ENCODE results near the gene CTCF. TPM values are rescaled to one million over a fixed set of nuclear protein-coding genes. Genes with fewer than 3 reads are reported as not detected.

Gene CTCF
- total RNA-seq, 1 donor from 2014 or later: 36.0 TPM

DNA sequence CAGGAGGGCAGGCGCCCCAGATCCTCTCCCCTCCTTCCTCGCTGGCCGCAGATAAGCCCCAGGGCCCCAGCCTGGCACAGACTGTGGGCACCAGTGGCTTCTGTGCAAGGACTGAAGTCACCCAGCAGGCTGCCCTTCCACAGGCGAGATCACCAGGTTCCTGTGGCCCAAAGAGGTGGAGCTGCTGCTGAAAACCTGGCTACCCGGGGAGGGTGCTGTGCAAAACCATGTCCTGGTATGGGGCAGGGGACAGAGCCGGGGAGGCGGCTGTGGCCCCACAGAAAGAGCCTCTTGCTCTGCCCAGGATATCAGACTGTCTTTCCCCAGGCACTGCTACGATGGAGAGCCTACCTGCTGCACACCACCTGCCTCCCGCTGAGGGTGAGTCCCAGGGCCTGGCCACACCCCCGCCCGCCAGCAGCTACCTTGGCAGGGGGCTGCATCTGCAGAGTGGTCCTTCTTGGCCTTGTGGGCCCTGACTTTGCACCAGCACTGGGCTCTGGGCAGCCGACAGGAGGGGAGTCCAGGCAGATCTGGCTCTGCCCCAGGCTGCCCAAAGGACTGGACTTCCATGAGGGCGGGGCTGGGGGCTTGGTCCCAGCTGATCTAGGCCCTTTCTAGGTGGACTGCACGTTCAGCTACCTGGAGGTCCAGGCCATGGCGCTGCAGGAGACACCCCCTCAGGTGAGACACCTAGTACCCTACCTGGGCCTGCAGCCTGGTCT lies 83.2 kb downstream of the CTCF start:
- Histone ChIP-seq H3K9me3 (no peaks in the 10 kb centered on the region), H3K27me3 (peaks cover 26% of the 10 kb centered on the region), H3K4me1 (peaks cover 7% of the 10 kb centered on the region), H3K36me3 (no peaks in the 10 kb centered on the region), H3K27ac (peak overlapping the region; percentile 58), H3K4me3 (peak overlapping the region; percentile 42)
- ATAC-seq: no peak
- TF ChIP-seq, protein P1, sequence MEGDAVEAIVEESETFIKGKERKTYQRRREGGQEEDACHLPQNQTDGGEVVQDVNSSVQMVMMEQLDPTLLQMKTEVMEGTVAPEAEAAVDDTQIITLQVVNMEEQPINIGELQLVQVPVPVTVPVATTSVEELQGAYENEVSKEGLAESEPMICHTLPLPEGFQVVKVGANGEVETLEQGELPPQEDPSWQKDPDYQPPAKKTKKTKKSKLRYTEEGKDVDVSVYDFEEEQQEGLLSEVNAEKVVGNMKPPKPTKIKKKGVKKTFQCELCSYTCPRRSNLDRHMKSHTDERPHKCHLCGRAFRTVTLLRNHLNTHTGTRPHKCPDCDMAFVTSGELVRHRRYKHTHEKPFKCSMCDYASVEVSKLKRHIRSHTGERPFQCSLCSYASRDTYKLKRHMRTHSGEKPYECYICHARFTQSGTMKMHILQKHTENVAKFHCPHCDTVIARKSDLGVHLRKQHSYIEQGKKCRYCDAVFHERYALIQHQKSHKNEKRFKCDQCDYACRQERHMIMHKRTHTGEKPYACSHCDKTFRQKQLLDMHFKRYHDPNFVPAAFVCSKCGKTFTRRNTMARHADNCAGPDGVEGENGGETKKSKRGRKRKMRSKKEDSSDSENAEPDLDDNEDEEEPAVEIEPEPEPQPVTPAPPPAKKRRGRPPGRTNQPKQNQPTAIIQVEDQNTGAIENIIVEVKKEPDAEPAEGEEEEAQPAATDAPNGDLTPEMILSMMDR (IDR thresholded peaks at IDR 0.05): no peak
- intact Hi-C loops (cut with DNase I): no loop called here
- no peak for DNase-seq

DNA sequence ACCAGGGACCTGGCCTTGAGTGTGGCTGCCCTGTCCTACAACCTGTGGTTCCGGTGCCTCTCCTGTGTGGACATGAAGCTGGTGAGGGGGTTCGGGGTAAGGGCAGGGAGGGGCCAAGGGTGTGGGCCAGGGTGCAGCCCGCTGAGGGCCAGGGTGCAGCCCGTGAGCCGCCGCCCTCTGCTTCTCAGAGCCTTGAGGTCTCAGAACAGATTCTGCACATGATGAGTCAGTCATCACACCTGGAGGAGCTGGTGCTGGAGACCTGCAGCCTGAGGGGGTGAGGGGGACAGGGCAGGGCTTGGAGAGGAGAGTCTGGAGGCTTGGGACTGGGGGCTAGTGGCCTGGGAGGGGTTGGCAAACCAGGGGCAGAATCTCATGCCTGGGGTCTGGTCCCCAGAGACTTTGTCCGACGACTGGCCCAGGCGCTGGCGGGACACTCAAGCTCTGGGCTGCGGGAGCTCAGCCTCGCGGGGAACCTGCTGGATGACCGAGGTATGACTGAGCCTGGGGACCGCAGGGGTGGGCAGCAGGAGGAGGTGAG lies 84.9 kb downstream of the CTCF start:
- no peaks in the 10 kb centered on the region for H3K36me3 ChIP-seq
- peaks cover 5% of the 10 kb centered on the region for H3K4me1 ChIP-seq
- TF ChIP-seq, protein P1 (IDR thresholded peaks at IDR 0.05): no peak
- ATAC-seq (no peak), DNase-seq (no peak)
- intact Hi-C loops (cut with DNase I): no loop called here
- H3K4me3 ChIP-seq: no peak overlapping the region
- H3K9me3 ChIP-seq: no peaks in the 10 kb centered on the region
- H3K27me3 ChIP-seq: peaks cover 33% of the 10 kb centered on the region
- no peak overlapping the region for H3K27ac ChIP-seq

DNA sequence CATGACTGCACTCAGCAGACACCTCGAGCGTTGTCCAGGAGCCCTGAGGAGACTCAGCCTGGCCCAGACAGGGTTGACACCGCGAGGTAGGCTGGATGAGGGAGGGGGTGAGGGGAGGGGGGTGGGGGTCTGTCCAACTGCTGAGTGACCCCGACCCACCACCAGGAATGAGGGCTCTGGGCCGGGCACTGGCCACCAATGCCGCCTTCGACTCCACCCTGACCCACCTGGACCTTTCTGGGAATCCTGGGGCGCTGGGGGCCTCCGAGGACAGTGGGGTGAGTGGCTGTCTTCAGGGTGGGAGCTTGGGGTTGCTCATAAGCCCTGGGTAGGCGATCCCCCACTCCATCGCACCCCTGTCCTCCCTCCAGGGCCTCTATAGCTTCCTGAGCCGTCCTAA lies 85.4 kb downstream of the CTCF start:
- H3K4me1 ChIP-seq: peaks cover 4% of the 10 kb centered on the region
- DNase-seq (no peak), ATAC-seq (no peak)
- H3K27me3 ChIP-seq: peaks cover 33% of the 10 kb centered on the region
- no peak overlapping the region for H3K4me3 ChIP-seq
- H3K27ac ChIP-seq: no peak overlapping the region
- no peaks in the 10 kb centered on the region for H3K9me3 ChIP-seq
- intact Hi-C loops (cut with DNase I): no loop called here
- TF ChIP-seq, protein P1 (IDR thresholded peaks at IDR 0.05): no peak
- no peaks in the 10 kb centered on the region for H3K36me3 ChIP-seq

DNA sequence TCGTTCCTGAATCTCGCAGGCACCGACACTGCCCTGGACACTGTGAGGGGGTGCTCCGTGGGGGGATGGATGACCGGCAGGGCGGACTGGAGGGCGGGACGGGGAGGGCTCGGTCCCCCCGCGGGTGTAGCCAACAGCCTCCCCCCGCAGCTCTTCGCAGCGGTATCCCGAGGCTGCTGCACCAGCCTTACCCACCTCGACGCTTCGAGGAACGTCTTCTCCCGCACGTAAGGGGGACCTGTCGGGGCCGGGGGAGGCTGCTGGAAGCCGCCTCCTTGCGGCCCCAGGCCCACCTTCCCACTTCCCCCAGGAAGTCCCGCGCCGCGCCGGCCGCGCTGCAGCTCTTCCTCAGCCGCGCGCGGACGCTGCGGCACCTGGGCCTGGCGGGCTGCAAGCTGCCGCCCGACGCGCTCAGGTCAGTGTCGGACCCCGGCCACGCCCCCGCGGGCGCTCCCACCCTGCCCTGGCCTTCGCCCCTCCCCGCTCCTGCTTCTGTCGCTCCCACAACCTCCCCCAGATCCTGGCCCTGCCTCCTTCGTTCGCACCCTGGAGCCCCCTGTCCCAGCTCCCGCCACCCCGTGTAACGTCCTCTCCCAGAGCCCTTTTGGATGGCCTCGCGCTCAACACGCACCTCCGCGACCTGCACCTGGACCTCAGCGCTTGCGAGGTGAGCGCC lies 85.9 kb downstream of the CTCF start:
- Histone ChIP-seq H3K27me3 (peaks cover 35% of the 10 kb centered on the region), H3K4me3 (no peak overlapping the region), H3K27ac (no peak overlapping the region), H3K36me3 (no peaks in the 10 kb centered on the region), H3K4me1 (peaks cover 5% of the 10 kb centered on the region), H3K9me3 (no peaks in the 10 kb centered on the region)
- no peak for ATAC-seq
- intact Hi-C loops (cut with DNase I): no loop called here
- no peak for DNase-seq
- TF ChIP-seq, protein P1 (IDR thresholded peaks at IDR 0.05): no peak

DNA sequence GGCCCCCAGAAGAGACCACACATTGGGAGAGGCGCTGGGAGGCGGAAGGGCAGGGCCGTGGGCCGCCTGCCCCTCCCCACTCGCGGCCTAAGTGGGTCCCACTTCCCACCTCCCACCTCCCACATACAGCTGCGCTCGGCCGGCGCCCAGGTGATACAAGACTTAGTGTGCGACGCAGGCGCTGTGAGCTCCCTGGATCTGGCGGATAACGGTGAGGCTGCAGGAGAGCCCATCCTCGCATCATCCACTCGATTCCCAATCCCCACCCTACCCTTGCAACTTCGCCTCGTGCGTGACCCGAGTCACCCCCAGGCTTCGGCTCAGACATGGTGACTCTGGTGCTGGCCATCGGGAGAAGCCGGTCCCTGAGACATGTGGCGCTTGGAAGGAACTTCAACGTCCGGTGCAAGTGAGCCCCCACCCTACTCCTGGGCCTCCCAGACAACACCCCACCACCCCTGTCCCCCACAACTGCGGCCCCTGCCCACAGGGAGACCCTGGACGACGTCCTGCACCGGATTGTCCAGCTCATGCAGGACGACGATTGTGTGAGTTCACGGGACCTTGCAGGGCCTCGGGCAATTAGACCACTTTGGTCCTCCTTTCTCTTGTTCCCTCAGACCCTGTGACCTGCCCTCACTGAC lies 86.6 kb downstream of the CTCF start:
- Histone ChIP-seq H3K4me1 (peaks cover 10% of the 10 kb centered on the region), H3K4me3 (no peak overlapping the region), H3K27ac (no peak overlapping the region), H3K36me3 (no peaks in the 10 kb centered on the region), H3K27me3 (peaks cover 41% of the 10 kb centered on the region), H3K9me3 (no peaks in the 10 kb centered on the region)
- intact Hi-C loops (cut with DNase I): no loop called here
- no peak for ATAC-seq
- TF ChIP-seq, protein P1 (IDR thresholded peaks at IDR 0.05): no peak
- DNase-seq: no peak

Measured in upper lobe of right lung (tissue), 1 donor.